HepG2 (cell line): ENCODE results near the gene IL36B. TPM values are rescaled to one million over a fixed set of nuclear protein-coding genes. Genes with fewer than 3 reads are reported as not detected.
A peak's percentile ranks its signal among the peaks of the same experiment; 100 is the strongest.

Experiments used
- HDAC2 ChIP-seq: sonication (generic); formaldehyde crosslinking; IDR thresholded peaks from 2 replicates; pipeline ENCODE4 v1.4.0; 2020; ENCODE audit warnings: missing genetic modification reagents
- KDM5B ChIP-seq: sonication (generic); formaldehyde crosslinking; IDR thresholded peaks from 2 replicates; pipeline ENCODE4 v1.4.0; 2020; ENCODE audit warnings: missing genetic modification reagents, mild to moderate bottlenecking, borderline replicate concordance
- KMT2A ChIP-seq: sonication (generic); formaldehyde crosslinking; IDR thresholded peaks from 2 replicates; pipeline ENCODE4 v1.4.0; 2020; ENCODE audit warnings: missing genetic modification reagents
- MED1 ChIP-seq: sonication (generic); formaldehyde crosslinking; IDR thresholded peaks from 2 replicates; pipeline ENCODE4 v1.4.0; 2020; ENCODE audit warnings: missing genetic modification reagents
- NR2F1 ChIP-seq, 2 experiments: fragments of 450-650 bp in 1 of 2; formaldehyde crosslinking in 1 of 2; IDR thresholded peaks; 2 replicates each; pipeline versions ENCODE4 v1.5.0 to v1.6.1; 2016 to 2020; ENCODE audit warnings: mild to moderate bottlenecking in 1 of 2, missing compliant biosample characterization in 1 of 2, missing genetic modification reagents in 1 of 2, moderate library complexity in 1 of 2
- PLRG1 ChIP-seq: fragments of 450-650 bp; conservative IDR thresholded peaks from 2 replicates; pipeline ENCODE4 v1.6.1; 2016
- SOX5 ChIP-seq: IDR thresholded peaks from 2 replicates; pipeline ENCODE4 v1.6.1; 2016; ENCODE audit warnings: borderline replicate concordance
- SP4 ChIP-seq: sonication (generic); formaldehyde crosslinking; IDR thresholded peaks from 2 replicates; pipeline ENCODE4 v1.8.1; 2023; ENCODE audit warnings: mild to moderate bottlenecking, missing genetic modification reagents
- TBX2 ChIP-seq: sonication (generic); formaldehyde crosslinking; IDR thresholded peaks from 2 replicates; pipeline ENCODE4 v1.5.0; 2020; ENCODE audit warnings: missing genetic modification reagents, mild to moderate bottlenecking, borderline replicate concordance
- ZNF124 ChIP-seq: sonication (generic); formaldehyde crosslinking; IDR thresholded peaks from 2 replicates; pipeline ENCODE4 v1.4.0; 2020; ENCODE audit warnings: missing genetic modification reagents
- ZNF205 ChIP-seq: IDR thresholded peaks from 2 replicates; pipeline ENCODE4 v1.6.1; 2018; ENCODE audit warnings: missing biosample characterization, missing genetic modification reagents
- polyA plus RNA-seq, 8 experiments: library from polyadenylated mRNA; depleted of rRNA in 3 of 8; stranded (reverse) in 7 of 8; unstranded in 1 of 8; fragments of >200 nt; fragmentation: Illumina TruSeq in 4 of 8; extraction: Trizol in 4 of 8; gene quantifications; 2 replicates each; pipeline versions ENCODE4 v1.2.1 to v1.2.3, GENCODE V29; 2011 to 2016; ENCODE audit warnings: low read depth in 4 of 8, missing spikeins in 1 of 8, mixed read lengths in 1 of 8; ENCODE audit not compliant: insufficient read depth in 1 of 8
- total RNA-seq, 5 experiments: library from RNA; depleted of rRNA; stranded (reverse); fragments of >200 nt; fragmentation: Illumina TruSeq; extraction: Trizol; gene quantifications; 2 replicates each; pipeline ENCODE4 v1.2.3, GENCODE V29; 2016; ENCODE audit warnings: low read depth in 1 of 5
- TF ChIP-seq, protein P1 (sequence below): sonication (generic); formaldehyde crosslinking; IDR thresholded peaks from 2 replicates; pipeline ENCODE4 v1.4.0; 2020; ENCODE audit warnings: missing genetic modification reagents
- TF ChIP-seq, protein P2 (sequence below): sonication (generic); formaldehyde crosslinking; IDR thresholded peaks from 2 replicates; pipeline ENCODE4 v1.8.0; 2022; ENCODE audit warnings: missing genetic modification reagents, mild to moderate bottlenecking, borderline replicate concordance
- TF ChIP-seq, protein P3 (sequence below): sonication (generic); formaldehyde crosslinking; IDR thresholded peaks from 2 replicates; pipeline ENCODE4 v1.4.0; 2020; ENCODE audit warnings: missing genetic modification reagents, borderline replicate concordance
- TF ChIP-seq, protein P4 (sequence below): sonication (generic); formaldehyde crosslinking; IDR thresholded peaks from 2 replicates; pipeline ENCODE4 v1.4.0; 2020; ENCODE audit warnings: mild to moderate bottlenecking, low read depth, missing genetic modification reagents
- TF ChIP-seq, protein P5 (sequence below): sonication (generic); formaldehyde crosslinking; IDR thresholded peaks from 2 replicates; pipeline ENCODE4 v1.5.1; 2020; ENCODE audit warnings: missing genetic modification reagents, mild to moderate bottlenecking, borderline replicate concordance

IL36B gene
- total and polyA plus RNA-seq, 2 of the 13 experiments (the other 11 are each of a cell fraction or from before 2014, with no cell fraction given), result not detected

DNA sequence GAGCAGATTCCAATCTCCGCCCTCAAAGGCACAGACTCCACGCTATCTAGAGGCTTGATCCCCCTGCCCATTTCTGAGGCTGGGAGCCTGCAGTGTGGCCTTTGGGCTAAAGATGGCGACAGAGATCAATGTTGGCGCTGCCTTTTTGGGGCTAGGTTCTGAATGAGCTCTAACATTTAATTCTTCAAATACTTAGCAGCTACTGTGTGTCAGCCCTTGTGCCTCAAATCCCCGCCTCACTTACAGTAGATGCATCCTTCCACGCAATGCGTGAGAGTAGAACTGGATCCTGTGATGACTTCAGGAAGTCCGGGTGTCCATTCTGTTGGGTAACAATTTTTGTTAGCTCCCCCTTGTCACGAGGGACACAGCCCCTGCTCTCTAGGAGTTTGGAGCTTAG is 27.5 kb upstream of the IL36B start (continued):
- TF ChIP-seq, protein P1, sequence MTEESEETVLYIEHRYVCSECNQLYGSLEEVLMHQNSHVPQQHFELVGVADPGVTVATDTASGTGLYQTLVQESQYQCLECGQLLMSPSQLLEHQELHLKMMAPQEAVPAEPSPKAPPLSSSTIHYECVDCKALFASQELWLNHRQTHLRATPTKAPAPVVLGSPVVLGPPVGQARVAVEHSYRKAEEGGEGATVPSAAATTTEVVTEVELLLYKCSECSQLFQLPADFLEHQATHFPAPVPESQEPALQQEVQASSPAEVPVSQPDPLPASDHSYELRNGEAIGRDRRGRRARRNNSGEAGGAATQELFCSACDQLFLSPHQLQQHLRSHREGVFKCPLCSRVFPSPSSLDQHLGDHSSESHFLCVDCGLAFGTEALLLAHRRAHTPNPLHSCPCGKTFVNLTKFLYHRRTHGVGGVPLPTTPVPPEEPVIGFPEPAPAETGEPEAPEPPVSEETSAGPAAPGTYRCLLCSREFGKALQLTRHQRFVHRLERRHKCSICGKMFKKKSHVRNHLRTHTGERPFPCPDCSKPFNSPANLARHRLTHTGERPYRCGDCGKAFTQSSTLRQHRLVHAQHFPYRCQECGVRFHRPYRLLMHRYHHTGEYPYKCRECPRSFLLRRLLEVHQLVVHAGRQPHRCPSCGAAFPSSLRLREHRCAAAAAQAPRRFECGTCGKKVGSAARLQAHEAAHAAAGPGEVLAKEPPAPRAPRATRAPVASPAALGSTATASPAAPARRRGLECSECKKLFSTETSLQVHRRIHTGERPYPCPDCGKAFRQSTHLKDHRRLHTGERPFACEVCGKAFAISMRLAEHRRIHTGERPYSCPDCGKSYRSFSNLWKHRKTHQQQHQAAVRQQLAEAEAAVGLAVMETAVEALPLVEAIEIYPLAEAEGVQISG, result 0 out of 2 replicates have a peak, but pooled peaks have one; percentile 30
- TF ChIP-seq SOX5 (CRISPR knock-in tag), result 0 out of 2 replicates have a peak, but pooled peaks have one; percentile 48
- peak; percentile 21; the same call in 1 of the 2 replicates for TF ChIP-seq KDM5B
- TF ChIP-seq HDAC2, result peak; percentile 31; the same call in 1 of the 2 replicates
- TF ChIP-seq, protein P2, sequence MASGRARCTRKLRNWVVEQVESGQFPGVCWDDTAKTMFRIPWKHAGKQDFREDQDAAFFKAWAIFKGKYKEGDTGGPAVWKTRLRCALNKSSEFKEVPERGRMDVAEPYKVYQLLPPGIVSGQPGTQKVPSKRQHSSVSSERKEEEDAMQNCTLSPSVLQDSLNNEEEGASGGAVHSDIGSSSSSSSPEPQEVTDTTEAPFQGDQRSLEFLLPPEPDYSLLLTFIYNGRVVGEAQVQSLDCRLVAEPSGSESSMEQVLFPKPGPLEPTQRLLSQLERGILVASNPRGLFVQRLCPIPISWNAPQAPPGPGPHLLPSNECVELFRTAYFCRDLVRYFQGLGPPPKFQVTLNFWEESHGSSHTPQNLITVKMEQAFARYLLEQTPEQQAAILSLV (CRISPR knock-in tag), result peak; percentile 29; the same call in 1 of the 2 replicates
- 0 out of 2 replicates have a peak, but pooled peaks have one; percentile 42 for TF ChIP-seq KMT2A
- peak; percentile 27; the same call in 1 of the 2 replicates for TF ChIP-seq MED1
- TF ChIP-seq, protein P3, sequence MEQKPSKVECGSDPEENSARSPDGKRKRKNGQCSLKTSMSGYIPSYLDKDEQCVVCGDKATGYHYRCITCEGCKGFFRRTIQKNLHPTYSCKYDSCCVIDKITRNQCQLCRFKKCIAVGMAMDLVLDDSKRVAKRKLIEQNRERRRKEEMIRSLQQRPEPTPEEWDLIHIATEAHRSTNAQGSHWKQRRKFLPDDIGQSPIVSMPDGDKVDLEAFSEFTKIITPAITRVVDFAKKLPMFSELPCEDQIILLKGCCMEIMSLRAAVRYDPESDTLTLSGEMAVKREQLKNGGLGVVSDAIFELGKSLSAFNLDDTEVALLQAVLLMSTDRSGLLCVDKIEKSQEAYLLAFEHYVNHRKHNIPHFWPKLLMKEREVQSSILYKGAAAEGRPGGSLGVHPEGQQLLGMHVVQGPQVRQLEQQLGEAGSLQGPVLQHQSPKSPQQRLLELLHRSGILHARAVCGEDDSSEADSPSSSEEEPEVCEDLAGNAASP (CRISPR knock-in tag), result 0 out of 2 replicates have a peak, but pooled peaks have one; percentile 32
- 0 out of 2 replicates have a peak, but pooled peaks have one; percentile 29 for TF ChIP-seq SP4 (CRISPR knock-in tag)
- TF ChIP-seq, protein P4, sequence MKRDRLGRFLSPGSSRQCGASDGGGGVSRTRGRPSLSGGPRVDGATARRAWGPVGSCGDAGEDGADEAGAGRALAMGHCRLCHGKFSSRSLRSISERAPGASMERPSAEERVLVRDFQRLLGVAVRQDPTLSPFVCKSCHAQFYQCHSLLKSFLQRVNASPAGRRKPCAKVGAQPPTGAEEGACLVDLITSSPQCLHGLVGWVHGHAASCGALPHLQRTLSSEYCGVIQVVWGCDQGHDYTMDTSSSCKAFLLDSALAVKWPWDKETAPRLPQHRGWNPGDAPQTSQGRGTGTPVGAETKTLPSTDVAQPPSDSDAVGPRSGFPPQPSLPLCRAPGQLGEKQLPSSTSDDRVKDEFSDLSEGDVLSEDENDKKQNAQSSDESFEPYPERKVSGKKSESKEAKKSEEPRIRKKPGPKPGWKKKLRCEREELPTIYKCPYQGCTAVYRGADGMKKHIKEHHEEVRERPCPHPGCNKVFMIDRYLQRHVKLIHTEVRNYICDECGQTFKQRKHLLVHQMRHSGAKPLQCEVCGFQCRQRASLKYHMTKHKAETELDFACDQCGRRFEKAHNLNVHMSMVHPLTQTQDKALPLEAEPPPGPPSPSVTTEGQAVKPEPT, result 0 out of 2 replicates have a peak, but pooled peaks have one; percentile 39
- peak; percentile 66; the same call in 1 of the 2 replicates for TF ChIP-seq ZNF124 (CRISPR knock-in tag)
- TF ChIP-seq ZNF205 (CRISPR knock-in tag), result 0 out of 2 replicates have a peak, but pooled peaks have one; percentile 23
- no peak for TF ChIP-seq NR2F1 (CRISPR knock-in tag; IDR thresholded peaks at IDR 0.05)
- TF ChIP-seq PLRG1, result no peak
- TF ChIP-seq, protein P5, sequence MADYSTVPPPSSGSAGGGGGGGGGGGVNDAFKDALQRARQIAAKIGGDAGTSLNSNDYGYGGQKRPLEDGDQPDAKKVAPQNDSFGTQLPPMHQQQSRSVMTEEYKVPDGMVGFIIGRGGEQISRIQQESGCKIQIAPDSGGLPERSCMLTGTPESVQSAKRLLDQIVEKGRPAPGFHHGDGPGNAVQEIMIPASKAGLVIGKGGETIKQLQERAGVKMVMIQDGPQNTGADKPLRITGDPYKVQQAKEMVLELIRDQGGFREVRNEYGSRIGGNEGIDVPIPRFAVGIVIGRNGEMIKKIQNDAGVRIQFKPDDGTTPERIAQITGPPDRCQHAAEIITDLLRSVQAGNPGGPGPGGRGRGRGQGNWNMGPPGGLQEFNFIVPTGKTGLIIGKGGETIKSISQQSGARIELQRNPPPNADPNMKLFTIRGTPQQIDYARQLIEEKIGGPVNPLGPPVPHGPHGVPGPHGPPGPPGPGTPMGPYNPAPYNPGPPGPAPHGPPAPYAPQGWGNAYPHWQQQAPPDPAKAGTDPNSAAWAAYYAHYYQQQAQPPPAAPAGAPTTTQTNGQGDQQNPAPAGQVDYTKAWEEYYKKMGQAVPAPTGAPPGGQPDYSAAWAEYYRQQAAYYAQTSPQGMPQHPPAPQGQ (CRISPR knock-in tag), result no peak
- TF ChIP-seq TBX2 (CRISPR knock-in tag), result 0 out of 2 replicates have a peak, but pooled peaks have one; percentile 35
